Mucosa of stomach (tissue), 1 donor: ENCODE data around the gene UPF3A.

ENCODE experiments used
- H3K27me3 ChIP-seq: one replicate; pipeline ENCODE4 v1.7.0; 2013; ENCODE audit warnings: mild to moderate bottlenecking, low read length; ENCODE audit not compliant: control insufficient read depth, insufficient read depth
- H3K36me3 ChIP-seq: one replicate; pipeline ENCODE4 v1.7.0; 2013; ENCODE audit warnings: low read length; ENCODE audit not compliant: control insufficient read depth, insufficient read depth
- H3K4me1 ChIP-seq: one replicate; pipeline ENCODE4 v1.7.0; 2013; ENCODE audit warnings: mild to moderate bottlenecking, low read length; ENCODE audit not compliant: control insufficient read depth, insufficient read depth
- H3K4me3 ChIP-seq: one replicate; pipeline ENCODE4 v1.7.0; 2013; ENCODE audit warnings: low read length
- H3K9ac ChIP-seq: one replicate; pipeline ENCODE4 v1.7.0; 2013; ENCODE audit warnings: mild to moderate bottlenecking, low read length, moderate library complexity
- H3K9me3 ChIP-seq: one replicate; pipeline ENCODE4 v1.7.0; 2013; ENCODE audit warnings: mild to moderate bottlenecking, low read length, moderate library complexity; ENCODE audit not compliant: control insufficient read depth
- donor health status: Pancreatic carcinoma.

UPF3A gene

DNA sequence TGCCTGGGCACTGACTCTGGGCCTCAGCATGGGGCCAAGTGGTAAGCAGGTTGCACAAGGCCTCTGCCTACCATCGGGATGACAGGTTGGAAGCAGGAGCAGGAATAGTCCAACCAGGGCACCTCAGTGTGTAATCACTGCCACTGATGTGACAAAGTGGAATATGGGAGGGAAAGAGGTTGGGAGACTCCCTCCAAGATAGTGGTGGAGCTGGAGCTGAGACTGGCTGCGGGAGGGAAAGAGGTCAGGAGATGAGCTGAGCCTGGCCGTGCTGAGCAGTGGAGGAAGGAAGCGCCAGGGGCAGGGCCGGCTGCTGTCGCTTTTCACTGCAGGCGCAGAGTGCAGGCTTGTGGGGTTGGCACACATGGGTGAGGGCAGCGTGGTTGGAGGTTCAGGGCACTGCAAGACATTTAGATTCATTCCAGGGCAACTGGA, 6.8 kb downstream of the UPF3A start:
- Histone ChIP-seq H3K9me3 (no peaks in the 10 kb centered on the region), H3K27me3 (no peaks in the 10 kb centered on the region), H3K4me1 (no peaks in the 10 kb centered on the region), H3K4me3 (no peak overlapping the region), H3K36me3 (peaks cover 3% of the 10 kb centered on the region), H3K9ac (no peak overlapping the region)

DNA sequence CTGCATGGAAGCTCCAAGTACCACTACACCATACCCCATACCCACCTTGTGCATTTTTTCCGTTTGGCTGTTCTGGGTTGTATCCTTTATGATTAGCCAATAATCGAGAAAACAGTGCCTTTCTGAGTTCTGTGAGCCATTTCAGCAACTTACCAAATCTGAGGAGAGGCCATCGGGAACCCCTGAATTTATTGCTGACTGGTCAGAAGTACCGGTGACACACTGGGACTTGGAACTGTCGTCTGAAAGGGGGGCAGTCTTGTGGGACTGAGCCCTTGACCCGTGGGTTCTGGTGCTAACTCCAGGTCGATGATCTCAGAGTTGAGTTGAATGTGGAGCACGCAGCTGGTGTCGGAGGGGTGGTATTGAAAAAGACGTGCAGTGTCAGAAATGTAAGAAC, 15.0 kb downstream of the UPF3A start:
- Histone ChIP-seq H3K27me3 (no peaks in the 10 kb centered on the region), H3K4me3 (no peak overlapping the region), H3K4me1 (no peaks in the 10 kb centered on the region), H3K36me3 (no peaks in the 10 kb centered on the region), H3K9me3 (no peaks in the 10 kb centered on the region), H3K9ac (no peak overlapping the region)

DNA sequence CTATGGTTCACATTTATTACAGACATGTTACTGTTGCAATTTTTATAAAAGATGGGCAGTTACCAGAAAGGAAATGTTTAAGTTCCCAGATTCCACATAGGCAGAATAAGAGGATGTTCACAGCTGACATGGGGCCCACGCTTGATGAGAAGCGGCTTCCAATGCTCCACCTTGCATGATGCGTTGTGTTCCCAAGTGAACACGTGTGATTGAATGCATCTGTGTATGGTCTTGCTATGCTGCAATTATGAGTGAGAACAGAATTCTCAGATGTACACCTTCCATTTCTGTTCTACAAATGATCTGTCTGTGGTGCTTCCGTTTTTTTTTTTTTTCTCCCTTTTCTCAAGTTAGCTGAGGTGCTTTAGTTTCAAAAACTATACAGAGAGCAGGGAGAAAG, 15.5 kb downstream of the UPF3A start:
- H3K9me3 ChIP-seq, result no peaks in the 10 kb centered on the region
- no peaks in the 10 kb centered on the region for H3K27me3 ChIP-seq
- H3K9ac ChIP-seq, result no peak overlapping the region
- H3K36me3 ChIP-seq, result no peaks in the 10 kb centered on the region
- H3K4me1 ChIP-seq, result no peaks in the 10 kb centered on the region
- no peak overlapping the region for H3K4me3 ChIP-seq

GRCh38 chr13:114298866-114299265, 17.5 kb downstream of the UPF3A start:
- no peaks in the 10 kb centered on the region for H3K36me3 ChIP-seq
- no peaks in the 10 kb centered on the region for H3K9me3 ChIP-seq
- no peaks in the 10 kb centered on the region for H3K27me3 ChIP-seq
- H3K4me3 ChIP-seq, result no peak overlapping the region
- H3K9ac ChIP-seq, result no peak overlapping the region
- no peaks in the 10 kb centered on the region for H3K4me1 ChIP-seq

GRCh38 chr13:114299604-114300305, 18.4 kb downstream of the UPF3A start:
- Histone ChIP-seq H3K9me3 (no peaks in the 10 kb centered on the region), H3K9ac (no peak overlapping the region), H3K27me3 (no peaks in the 10 kb centered on the region), H3K4me3 (no peak overlapping the region), H3K36me3 (no peaks in the 10 kb centered on the region), H3K4me1 (no peaks in the 10 kb centered on the region)

- Histone ChIP-seq H3K4me1 (no peaks in the 10 kb centered on the region), H3K9me3 (no peaks in the 10 kb centered on the region), H3K9ac (no peak overlapping the region), H3K36me3 (no peaks in the 10 kb centered on the region), H3K4me3 (no peak overlapping the region), H3K27me3 (no peaks in the 10 kb centered on the region)
Observed at GRCh38 chr13:114303700-114304327, 22.4 kb downstream of the UPF3A start.

GRCh38 chr13:114304346-114305034, 23.1 kb downstream of the UPF3A start:
- Histone ChIP-seq H3K9ac (no peak overlapping the region), H3K9me3 (no peaks in the 10 kb centered on the region), H3K4me1 (no peaks in the 10 kb centered on the region), H3K4me3 (no peak overlapping the region), H3K27me3 (no peaks in the 10 kb centered on the region), H3K36me3 (no peaks in the 10 kb centered on the region)

- no peaks in the 10 kb centered on the region for H3K36me3 ChIP-seq
- no peaks in the 10 kb centered on the region for H3K27me3 ChIP-seq
- H3K4me1 ChIP-seq, result peaks cover 10% of the 10 kb centered on the region
- no peaks in the 10 kb centered on the region for H3K9me3 ChIP-seq
- no peak overlapping the region for H3K4me3 ChIP-seq
- no peak overlapping the region for H3K9ac ChIP-seq
Observed at GRCh38 chr13:114309086-114309485, 27.7 kb downstream of the UPF3A start.

- Histone ChIP-seq H3K4me3 (no peak overlapping the region), H3K9me3 (no peaks in the 10 kb centered on the region), H3K4me1 (peaks cover 10% of the 10 kb centered on the region), H3K27me3 (no peaks in the 10 kb centered on the region), H3K9ac (no peak overlapping the region), H3K36me3 (no peaks in the 10 kb centered on the region)
Observed at GRCh38 chr13:114309806-114310410, 28.5 kb downstream of the UPF3A start.

DNA sequence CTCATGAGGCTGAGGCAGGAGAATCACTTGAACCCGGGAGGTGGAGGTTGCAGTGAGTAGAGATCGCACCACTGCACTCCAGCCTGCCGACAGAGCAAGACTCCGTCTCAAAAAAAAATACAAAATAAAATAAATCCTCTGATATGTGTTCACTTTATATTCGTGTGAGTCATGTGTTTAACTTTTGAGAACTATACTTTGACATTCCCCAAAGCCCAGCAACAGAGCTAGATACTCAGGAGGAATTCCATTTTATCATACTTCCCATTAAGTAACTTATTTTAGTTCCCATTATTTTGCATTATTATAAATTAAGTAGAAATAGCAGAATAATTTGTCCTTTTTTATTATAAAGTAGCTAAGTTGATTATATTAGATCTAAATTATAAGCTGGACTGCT, 29.6 kb downstream of the UPF3A start:
- H3K9me3 ChIP-seq, result no peaks in the 10 kb centered on the region

DNA sequence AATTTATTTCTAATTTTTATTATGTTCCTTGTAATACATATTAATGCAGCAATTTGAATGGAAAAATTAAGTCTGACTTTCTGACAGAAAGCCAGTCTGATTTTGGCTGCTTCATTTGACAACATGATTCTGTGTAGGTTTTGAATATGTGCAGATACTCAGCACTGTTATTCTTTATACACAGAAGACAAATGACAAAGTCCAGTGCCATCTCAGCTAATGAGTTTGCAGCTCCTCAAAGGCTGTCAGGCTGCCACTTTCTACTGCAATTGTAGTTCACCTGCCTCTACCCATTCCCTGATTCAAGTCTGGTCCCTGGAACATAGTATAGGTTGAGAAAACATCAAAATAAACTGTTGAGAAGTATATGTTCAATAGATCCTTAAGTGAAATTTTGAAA, 30.0 kb downstream of the UPF3A start:
- Histone ChIP-seq H3K36me3 (no peaks in the 10 kb centered on the region), H3K4me1 (peaks cover 17% of the 10 kb centered on the region), H3K4me3 (no peak overlapping the region), H3K27me3 (no peaks in the 10 kb centered on the region), H3K9me3 (no peaks in the 10 kb centered on the region), H3K9ac (no peak overlapping the region)

More for the DNA sequence above, 29.6 kb downstream of the UPF3A start:
- peaks cover 17% of the 10 kb centered on the region for H3K4me1 ChIP-seq
- no peak overlapping the region for H3K9ac ChIP-seq
- H3K4me3 ChIP-seq, result no peak overlapping the region
- no peaks in the 10 kb centered on the region for H3K27me3 ChIP-seq
- no peaks in the 10 kb centered on the region for H3K36me3 ChIP-seq

GRCh38 chr13:114311908-114312307, 30.5 kb downstream of the UPF3A start:
- H3K27me3 ChIP-seq, result no peaks in the 10 kb centered on the region
- peaks cover 17% of the 10 kb centered on the region for H3K4me1 ChIP-seq
- H3K4me3 ChIP-seq, result no peak overlapping the region
- no peaks in the 10 kb centered on the region for H3K9me3 ChIP-seq
- H3K36me3 ChIP-seq, result no peaks in the 10 kb centered on the region
- H3K9ac ChIP-seq, result no peak overlapping the region
